Liver (tissue), 9 donors: ENCODE results near the gene ADCK1. TPM values are rescaled to one million over a fixed set of nuclear protein-coding genes. Genes with fewer than 3 reads are reported as not detected.
A peak's percentile ranks its signal among the peaks of the same experiment; 100 is the strongest.

Experiments
- DNase-seq: peaks from one replicate; pipeline ENCODE4 v3.0.0-alpha.2; 2017; ENCODE audit warnings: low spot score
- H3K27ac ChIP-seq, 2 donors: one replicate each; pipeline ENCODE4 v1.7.0; 2013; ENCODE audit warnings: inconsistent platforms in 2 of 2, low read length in 2 of 2, control low read depth in 1 of 2, low read depth in 1 of 2, mild to moderate bottlenecking in 1 of 2
- H3K27me3 ChIP-seq, 4 donors: one replicate each; pipeline versions ENCODE4 v1.6.1 to v1.7.0; 2013; ENCODE audit warnings: low read length in 3 of 4, inconsistent platforms in 1 of 4, mild to moderate bottlenecking in 1 of 4, moderate library complexity in 1 of 4; ENCODE audit not compliant: control insufficient read depth in 4 of 4, insufficient read depth in 4 of 4
- H3K36me3 ChIP-seq, 4 donors: one replicate each; pipeline versions ENCODE4 v1.6.1 to v1.7.0; 2013; ENCODE audit warnings: low read length in 3 of 4, mild to moderate bottlenecking in 3 of 4, low read depth in 1 of 4, moderate library complexity in 1 of 4; ENCODE audit not compliant: control insufficient read depth in 4 of 4, insufficient read depth in 3 of 4
- H3K4me1 ChIP-seq, 4 donors: one replicate each; pipeline versions ENCODE4 v1.6.1 to v1.7.0; 2013; ENCODE audit warnings: low read length in 3 of 4, mild to moderate bottlenecking in 3 of 4, moderate library complexity in 1 of 4; ENCODE audit not compliant: control insufficient read depth in 4 of 4, insufficient read depth in 4 of 4
- H3K4me3 ChIP-seq, 3 donors: one replicate each; pipeline versions ENCODE4 v1.6.1 to v1.7.0; 2013; ENCODE audit warnings: low read length in 3 of 3, control low read depth in 1 of 3, low read depth in 1 of 3, mild to moderate bottlenecking in 1 of 3
- H3K9ac ChIP-seq, 2 donors: one replicate each; pipeline ENCODE4 v1.7.0; 2013; ENCODE audit warnings: low read length in 2 of 2, mild to moderate bottlenecking in 2 of 2, moderate library complexity in 2 of 2, control low read depth in 1 of 2, low read depth in 1 of 2
- H3K9me3 ChIP-seq, 4 donors: one replicate each; pipeline versions ENCODE4 v1.6.1 to v1.7.0; 2013; ENCODE audit warnings: low read length in 3 of 4; ENCODE audit not compliant: control insufficient read depth in 4 of 4
- CTCF ChIP-seq: fragments of 150-350 bp; IDR thresholded peaks from 2 replicates; pipeline ENCODE4 v1.5.1; 2017; ENCODE audit warnings: improper control_type of control experiment, low read depth, low read length; ENCODE audit not compliant: missing input control
- EGR1 ChIP-seq, 2 donors: IDR thresholded peaks; 2 replicates each; pipeline ENCODE4 v1.6.1; 2016 to 2018; ENCODE audit warnings: antibody characterized with exemption in 2 of 2, low read depth in 2 of 2
- FOXA1 ChIP-seq: IDR thresholded peaks from 2 replicates; pipeline ENCODE4 v1.6.1; 2016; ENCODE audit warnings: antibody characterized with exemption
- FOXA2 ChIP-seq: IDR thresholded peaks from 2 replicates; pipeline ENCODE4 v1.6.1; 2016; ENCODE audit warnings: antibody characterized with exemption
- GABPA ChIP-seq, 2 donors: IDR thresholded peaks in 1 of 2; conservative IDR thresholded peaks in 1 of 2; 2 replicates each; pipeline ENCODE4 v1.6.1; 2016; ENCODE audit warnings: antibody characterized with exemption in 2 of 2, mild to moderate bottlenecking in 1 of 2, moderate library complexity in 1 of 2
- HNF4A ChIP-seq, 2 donors: conservative IDR thresholded peaks; 2 replicates each; pipeline ENCODE4 v1.6.1; 2016; ENCODE audit warnings: antibody characterized with exemption in 2 of 2, mild to moderate bottlenecking in 2 of 2
- HNF4G ChIP-seq: IDR thresholded peaks from 2 replicates; pipeline ENCODE4 v1.6.1; 2016; ENCODE audit warnings: antibody characterized with exemption
- JUND ChIP-seq, 2 donors: IDR thresholded peaks; 2 replicates each; pipeline ENCODE4 v1.6.1; 2016; ENCODE audit warnings: antibody characterized with exemption in 2 of 2
- MAX ChIP-seq: IDR thresholded peaks from 2 replicates; pipeline ENCODE4 v1.6.1; 2016; ENCODE audit warnings: antibody characterized with exemption
- NR2F2 ChIP-seq: IDR thresholded peaks from 2 replicates; pipeline ENCODE4 v1.6.1; 2016; ENCODE audit warnings: antibody characterized with exemption
- RAD21 ChIP-seq, 2 donors: IDR thresholded peaks; 2 replicates each; pipeline ENCODE4 v1.6.1; 2016; ENCODE audit warnings: antibody characterized with exemption in 2 of 2, mild to moderate bottlenecking in 2 of 2
- RXRA ChIP-seq, 2 donors: IDR thresholded peaks; 2 replicates each; pipeline ENCODE4 v1.6.1; 2017 to 2018; ENCODE audit warnings: antibody characterized with exemption in 2 of 2, mild to moderate bottlenecking in 1 of 2
- SP1 ChIP-seq: IDR thresholded peaks from 2 replicates; pipeline ENCODE4 v1.6.1; 2018; ENCODE audit warnings: antibody characterized with exemption, mild to moderate bottlenecking
- TAF1 ChIP-seq: conservative IDR thresholded peaks from 2 replicates; pipeline ENCODE4 v1.6.1; 2016; ENCODE audit warnings: antibody characterized with exemption, mild to moderate bottlenecking
- WGBS: extraction: QIAGEN DNeasy Blood & Tissue Kit; methylation state at CpG from one replicate; pipeline ENCODE4 v1.1.7; 2013; 5-methylcytosine and 5-hydroxymethylcytosine counted together
- polyA plus RNA-seq, 2 donors: library from polyadenylated mRNA; stranded (reverse) in 1 of 2; unstranded in 1 of 2; fragments of 200-250 nt in 1 of 2; fragments of >200 nt in 1 of 2; fragmentation: Nextera tagmentation in 1 of 2; extraction: Ambion mirVana in 1 of 2; gene quantifications; one replicate each; pipeline versions ENCODE4 v1.2.1 to v1.2.3, GENCODE V29; 2013 to 2015
- total RNA-seq, 2 donors: library from RNA; depleted of rRNA; stranded (reverse); fragments of >200 nt; gene quantifications; one replicate each; pipeline ENCODE4 v1.2.3, GENCODE V29; 2014
- TF ChIP-seq, protein P1 (sequence below): IDR thresholded peaks from 2 replicates; pipeline ENCODE4 v1.6.1; 2016; ENCODE audit warnings: antibody characterized with exemption
- TF ChIP-seq, protein P2 (sequence below): IDR thresholded peaks from 2 replicates; pipeline ENCODE4 v1.6.1; 2016; ENCODE audit warnings: antibody characterized with exemption, mild to moderate bottlenecking
- TF ChIP-seq, protein P3 (sequence below): IDR thresholded peaks from 2 replicates; pipeline ENCODE4 v1.6.1; 2016; ENCODE audit warnings: antibody characterized with exemption
- donor health status: healthy.
- donor health status: healthy.
- donor health status: healthy.
- donor health status: healthy.
- donor health status: healthy.

The ADCK1 gene
- total and polyA plus RNA-seq, 4 donors: 4.0 to 4.9 (median 4.4) TPM

DNA sequence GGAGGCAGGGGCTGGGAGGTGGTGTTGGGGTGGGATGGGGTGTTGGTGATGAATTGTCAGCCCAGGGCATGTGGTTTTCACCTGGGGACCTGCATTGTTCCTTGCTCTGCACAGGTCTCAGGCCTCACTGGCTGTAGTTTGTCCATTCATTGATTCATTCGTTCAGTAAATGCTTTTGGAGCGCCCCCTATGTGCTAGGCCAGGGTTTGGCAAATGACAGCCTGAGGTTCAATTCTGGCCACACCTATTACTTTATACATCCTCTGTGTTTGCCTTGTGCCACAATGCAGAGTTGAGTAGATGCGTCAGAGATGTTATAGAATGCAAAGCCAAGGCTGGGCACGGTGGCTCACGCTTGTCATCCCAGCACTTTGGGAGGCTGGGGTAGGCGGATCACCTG is 4.7 kb downstream of the ADCK1 start:
- DNase-seq: no peak
- no peaks in the 10 kb centered on the region for H3K27me3 ChIP-seq
- no peaks in the 10 kb centered on the region for H3K9me3 ChIP-seq
- no peak overlapping the region for H3K9ac ChIP-seq
- no peak overlapping the region for H3K27ac ChIP-seq
- TF ChIP-seq, protein P1, sequence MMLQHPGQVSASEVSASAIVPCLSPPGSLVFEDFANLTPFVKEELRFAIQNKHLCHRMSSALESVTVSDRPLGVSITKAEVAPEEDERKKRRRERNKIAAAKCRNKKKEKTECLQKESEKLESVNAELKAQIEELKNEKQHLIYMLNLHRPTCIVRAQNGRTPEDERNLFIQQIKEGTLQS: no peak
- peak in 1 of 2 donors; percentile 16 for TF ChIP-seq RAD21 (IDR thresholded peaks at IDR 0.05)
- H3K4me3 ChIP-seq: no peak overlapping the region
- 76% methylated on average over 6 of the region's 6 CpGs for WGBS
- peaks cover 0 to 5% (median 1%) of the 10 kb centered on the region in 4 donors for H3K4me1 ChIP-seq
- H3K36me3 ChIP-seq: no peaks in the 10 kb centered on the region

DNA sequence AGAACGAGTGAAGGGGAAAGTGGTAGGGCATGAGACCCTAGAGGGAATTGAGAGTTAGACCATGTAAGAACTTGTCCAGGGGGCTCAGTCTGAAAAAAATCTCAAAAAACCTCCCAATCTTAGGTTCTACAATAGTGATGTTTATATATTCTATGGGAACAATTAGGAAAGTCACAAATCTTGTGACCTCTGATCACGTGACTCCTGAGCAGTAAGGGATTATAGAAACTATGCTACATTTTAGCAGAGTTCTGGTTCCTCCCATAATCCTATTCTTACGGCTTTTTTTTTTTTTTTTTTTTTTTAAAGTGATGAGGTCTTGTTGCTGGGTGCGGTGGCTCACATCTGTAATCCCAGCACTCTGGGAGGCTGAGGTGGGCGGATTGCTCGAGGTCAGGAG is 5.8 kb downstream of the ADCK1 start:
- WGBS: 91% methylated on average over 6 of the region's 6 CpGs

More for the DNA sequence above, 5.8 kb downstream of the ADCK1 start:
- no peak overlapping the region for H3K4me3 ChIP-seq
- DNase-seq: no peak
- no peak overlapping the region for H3K9ac ChIP-seq
- H3K36me3 ChIP-seq: no peaks in the 10 kb centered on the region
- H3K27me3 ChIP-seq: no peaks in the 10 kb centered on the region
- H3K9me3 ChIP-seq: no peaks in the 10 kb centered on the region
- H3K4me1 ChIP-seq: peaks cover 0 to under 1% (median 0%) of the 10 kb centered on the region in 4 donors
- no peak overlapping the region for H3K27ac ChIP-seq
- TF ChIP-seq SP1: no peak
- no peak for TF ChIP-seq JUND (IDR thresholded peaks at IDR 0.05)
- no peak for TF ChIP-seq EGR1 (IDR thresholded peaks at IDR 0.05; ENCODE audit: low read depth in 2 of 2)
- no peak for TF ChIP-seq RAD21 (IDR thresholded peaks at IDR 0.05)
- no peak for TF ChIP-seq CTCF
- no peak for TF ChIP-seq HNF4A (conservative IDR thresholded peaks at IDR 0.05)
- TF ChIP-seq, protein P2, sequence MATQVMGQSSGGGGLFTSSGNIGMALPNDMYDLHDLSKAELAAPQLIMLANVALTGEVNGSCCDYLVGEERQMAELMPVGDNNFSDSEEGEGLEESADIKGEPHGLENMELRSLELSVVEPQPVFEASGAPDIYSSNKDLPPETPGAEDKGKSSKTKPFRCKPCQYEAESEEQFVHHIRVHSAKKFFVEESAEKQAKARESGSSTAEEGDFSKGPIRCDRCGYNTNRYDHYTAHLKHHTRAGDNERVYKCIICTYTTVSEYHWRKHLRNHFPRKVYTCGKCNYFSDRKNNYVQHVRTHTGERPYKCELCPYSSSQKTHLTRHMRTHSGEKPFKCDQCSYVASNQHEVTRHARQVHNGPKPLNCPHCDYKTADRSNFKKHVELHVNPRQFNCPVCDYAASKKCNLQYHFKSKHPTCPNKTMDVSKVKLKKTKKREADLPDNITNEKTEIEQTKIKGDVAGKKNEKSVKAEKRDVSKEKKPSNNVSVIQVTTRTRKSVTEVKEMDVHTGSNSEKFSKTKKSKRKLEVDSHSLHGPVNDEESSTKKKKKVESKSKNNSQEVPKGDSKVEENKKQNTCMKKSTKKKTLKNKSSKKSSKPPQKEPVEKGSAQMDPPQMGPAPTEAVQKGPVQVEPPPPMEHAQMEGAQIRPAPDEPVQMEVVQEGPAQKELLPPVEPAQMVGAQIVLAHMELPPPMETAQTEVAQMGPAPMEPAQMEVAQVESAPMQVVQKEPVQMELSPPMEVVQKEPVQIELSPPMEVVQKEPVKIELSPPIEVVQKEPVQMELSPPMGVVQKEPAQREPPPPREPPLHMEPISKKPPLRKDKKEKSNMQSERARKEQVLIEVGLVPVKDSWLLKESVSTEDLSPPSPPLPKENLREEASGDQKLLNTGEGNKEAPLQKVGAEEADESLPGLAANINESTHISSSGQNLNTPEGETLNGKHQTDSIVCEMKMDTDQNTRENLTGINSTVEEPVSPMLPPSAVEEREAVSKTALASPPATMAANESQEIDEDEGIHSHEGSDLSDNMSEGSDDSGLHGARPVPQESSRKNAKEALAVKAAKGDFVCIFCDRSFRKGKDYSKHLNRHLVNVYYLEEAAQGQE: no peak
- no peak for TF ChIP-seq FOXA2
- no peak for TF ChIP-seq NR2F2
- TF ChIP-seq, protein P3, sequence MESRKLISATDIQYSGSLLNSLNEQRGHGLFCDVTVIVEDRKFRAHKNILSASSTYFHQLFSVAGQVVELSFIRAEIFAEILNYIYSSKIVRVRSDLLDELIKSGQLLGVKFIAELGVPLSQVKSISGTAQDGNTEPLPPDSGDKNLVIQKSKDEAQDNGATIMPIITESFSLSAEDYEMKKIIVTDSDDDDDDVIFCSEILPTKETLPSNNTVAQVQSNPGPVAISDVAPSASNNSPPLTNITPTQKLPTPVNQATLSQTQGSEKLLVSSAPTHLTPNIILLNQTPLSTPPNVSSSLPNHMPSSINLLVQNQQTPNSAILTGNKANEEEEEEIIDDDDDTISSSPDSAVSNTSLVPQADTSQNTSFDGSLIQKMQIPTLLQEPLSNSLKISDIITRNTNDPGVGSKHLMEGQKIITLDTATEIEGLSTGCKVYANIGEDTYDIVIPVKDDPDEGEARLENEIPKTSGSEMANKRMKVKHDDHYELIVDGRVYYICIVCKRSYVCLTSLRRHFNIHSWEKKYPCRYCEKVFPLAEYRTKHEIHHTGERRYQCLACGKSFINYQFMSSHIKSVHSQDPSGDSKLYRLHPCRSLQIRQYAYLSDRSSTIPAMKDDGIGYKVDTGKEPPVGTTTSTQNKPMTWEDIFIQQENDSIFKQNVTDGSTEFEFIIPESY: no peak
- no peak for TF ChIP-seq MAX
- TF ChIP-seq HNF4G: no peak
- TF ChIP-seq, protein P1: no peak
- no peak for TF ChIP-seq GABPA (IDR thresholded peaks at IDR 0.05 in 1 of 2, conservative IDR thresholded peaks at IDR 0.05 in 1 of 2)
- TF ChIP-seq TAF1: no peak
- no peak for TF ChIP-seq FOXA1
- TF ChIP-seq RXRA (IDR thresholded peaks at IDR 0.05): no peak
